ENCODE measurements around the gene DUSP1. TPM values are rescaled to one million over a fixed set of nuclear protein-coding genes. Genes with fewer than 3 reads are reported as not detected.

The DUSP1 gene
- total and polyA plus RNA-seq, 2 of the 13 experiments (the other 11 are each of a cell fraction or from before 2014, with no cell fraction given): 27.1 to 55.5 TPM

GRCh38 chr5:172730981-172731679 lies 39.9 kb downstream of the DUSP1 start (continued):
- TF ChIP-seq HNF1B (CRISPR knock-in tag; IDR thresholded peaks at IDR 0.05) (peak; percentile 93), ZNF782 (CRISPR knock-in tag; IDR thresholded peaks at IDR 0.05; ENCODE audit: borderline replicate concordance) (peak; percentile 83; the same call in 1 of the 2 replicates), SIN3B (IDR thresholded peaks at IDR 0.05; ENCODE audit: low read length) (no peak), IRF1 (CRISPR knock-in tag; IDR thresholded peaks at IDR 0.05; ENCODE audit: low read depth) (0 out of 2 replicates have a peak, but pooled peaks have one; percentile 41), MIER2 (CRISPR knock-in tag; IDR thresholded peaks at IDR 0.05) (0 out of 2 replicates have a peak, but pooled peaks have one; percentile 57), POLR2AphosphoS5 (IDR thresholded peaks at IDR 0.05; ENCODE audit: low read depth, low read length) (no peak), TEAD2 (CRISPR knock-in tag; IDR thresholded peaks at IDR 0.05) (no peak), ZNF234 (CRISPR knock-in tag; conservative IDR thresholded peaks at IDR 0.05) (no peak), ZNF598 (CRISPR knock-in tag; IDR thresholded peaks at IDR 0.05; ENCODE audit: borderline replicate concordance) (peak; percentile 66; the same call in 1 of the 2 replicates), FOXC1 (CRISPR knock-in tag; IDR thresholded peaks at IDR 0.05; ENCODE audit: borderline replicate concordance) (0 out of 2 replicates have a peak, but pooled peaks have one; percentile 42), ZNF619 (CRISPR knock-in tag; IDR thresholded peaks at IDR 0.05) (no peak), KDM1A (CRISPR knock-in tag; IDR thresholded peaks at IDR 0.05) (peak; percentile 98), KAT7 (CRISPR knock-in tag; IDR thresholded peaks at IDR 0.05; ENCODE audit: borderline replicate concordance) (0 out of 2 replicates have a peak, but pooled peaks have one; percentile 43), ATM (IDR thresholded peaks at IDR 0.05; ENCODE audit: borderline replicate concordance) (no peak), SMAD3 (CRISPR knock-in tag; IDR thresholded peaks at IDR 0.05) (peak; percentile 79; the same call in 1 of the 2 replicates), HNRNPK (IDR thresholded peaks at IDR 0.05; ENCODE audit: low read depth, low read length, poor library complexity, severe bottlenecking) (no peak), MATR3 (CRISPR knock-in tag; IDR thresholded peaks at IDR 0.05) (no peak), GLI4 (CRISPR knock-in tag; IDR thresholded peaks at IDR 0.05; ENCODE audit: borderline replicate concordance) (peak; percentile 86; the same call in 1 of the 2 replicates), TOE1 (CRISPR knock-in tag; IDR thresholded peaks at IDR 0.05) (no peak)
- TF ChIP-seq, protein P1, sequence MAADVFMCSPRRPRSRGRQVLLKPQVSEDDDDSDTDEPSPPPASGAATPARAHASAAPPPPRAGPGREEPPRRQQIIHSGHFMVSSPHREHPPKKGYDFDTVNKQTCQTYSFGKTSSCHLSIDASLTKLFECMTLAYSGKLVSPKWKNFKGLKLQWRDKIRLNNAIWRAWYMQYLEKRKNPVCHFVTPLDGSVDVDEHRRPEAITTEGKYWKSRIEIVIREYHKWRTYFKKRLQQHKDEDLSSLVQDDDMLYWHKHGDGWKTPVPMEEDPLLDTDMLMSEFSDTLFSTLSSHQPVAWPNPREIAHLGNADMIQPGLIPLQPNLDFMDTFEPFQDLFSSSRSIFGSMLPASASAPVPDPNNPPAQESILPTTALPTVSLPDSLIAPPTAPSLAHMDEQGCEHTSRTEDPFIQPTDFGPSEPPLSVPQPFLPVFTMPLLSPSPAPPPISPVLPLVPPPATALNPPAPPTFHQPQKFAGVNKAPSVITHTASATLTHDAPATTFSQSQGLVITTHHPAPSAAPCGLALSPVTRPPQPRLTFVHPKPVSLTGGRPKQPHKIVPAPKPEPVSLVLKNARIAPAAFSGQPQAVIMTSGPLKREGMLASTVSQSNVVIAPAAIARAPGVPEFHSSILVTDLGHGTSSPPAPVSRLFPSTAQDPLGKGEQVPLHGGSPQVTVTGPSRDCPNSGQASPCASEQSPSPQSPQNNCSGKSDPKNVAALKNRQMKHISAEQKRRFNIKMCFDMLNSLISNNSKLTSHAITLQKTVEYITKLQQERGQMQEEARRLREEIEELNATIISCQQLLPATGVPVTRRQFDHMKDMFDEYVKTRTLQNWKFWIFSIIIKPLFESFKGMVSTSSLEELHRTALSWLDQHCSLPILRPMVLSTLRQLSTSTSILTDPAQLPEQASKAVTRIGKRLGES (CRISPR knock-in tag; IDR thresholded peaks at IDR 0.05; ENCODE audit: borderline replicate concordance): no peak
- TF ChIP-seq, protein P2, sequence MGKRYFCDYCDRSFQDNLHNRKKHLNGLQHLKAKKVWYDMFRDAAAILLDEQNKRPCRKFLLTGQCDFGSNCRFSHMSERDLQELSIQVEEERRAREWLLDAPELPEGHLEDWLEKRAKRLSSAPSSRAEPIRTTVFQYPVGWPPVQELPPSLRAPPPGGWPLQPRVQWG (CRISPR knock-in tag; IDR thresholded peaks at IDR 0.05; ENCODE audit: borderline replicate concordance, low read depth): no peak
